Stimulated activated CD4-positive, alpha-beta T cell treated with anti-CD3 and anti-CD28 coated beads, Interleukin-12 subunit alpha, Interleukin-12 subunit beta, amount 100 ng/mL, for 4 hours (primary cell): Measurements from ENCODE around the gene UBE2A.

Source experiments
- DNase-seq: peaks from one replicate; pipeline ENCODE4 v3.0.0-alpha.2; 2020

The UBE2A gene

GRCh38 chrX:119614776-119615175 is 40.4 kb downstream of the UBE2A start:
- no peak for DNase-seq

- no peak for DNase-seq
Observed at GRCh38 chrX:119617517-119618164, 43.3 kb downstream of the UBE2A start.

GRCh38 chrX:119618439-119618838 is 44.1 kb downstream of the UBE2A start:
- no peak for DNase-seq

- DNase-seq: no peak
Observed at GRCh38 chrX:119622356-119623232, 48.2 kb downstream of the UBE2A start.

- no peak for DNase-seq
Observed at GRCh38 chrX:119624417-119624816, 50.1 kb downstream of the UBE2A start.

- DNase-seq: no peak
Observed at GRCh38 chrX:119624951-119625668, 50.7 kb downstream of the UBE2A start.

- DNase-seq: no peak
Observed at GRCh38 chrX:119625843-119626242, 51.5 kb downstream of the UBE2A start.
